ENCODE measurements around the gene EXOC6B. TPM values are rescaled to one million over a fixed set of nuclear protein-coding genes. Genes with fewer than 3 reads are reported as not detected.

EXOC6B gene
- polyA plus RNA-seq, 1 donor, result 11.5 TPM

- no peaks in the 10 kb centered on the region for H3K9me3 ChIP-seq (ENCODE audit: control insufficient read depth, low read depth, low read length)
- no peak overlapping the region for H3K4me3 ChIP-seq (ENCODE audit: low read length)
- no peak for DNase-seq
- 20% methylated on average over 1 of the region's 1 CpG for WGBS (ENCODE audit: insufficient coverage, low lambda C conversion rate)
- H3K36me3 ChIP-seq (ENCODE audit: control insufficient read depth, insufficient read depth, low read length), result no peaks in the 10 kb centered on the region
- H3K27ac ChIP-seq (ENCODE audit: low read length), result no peak overlapping the region
- no peaks in the 10 kb centered on the region for H3K27me3 ChIP-seq (ENCODE audit: control insufficient read depth, insufficient read depth, low read length)
- H3K4me1 ChIP-seq (ENCODE audit: control insufficient read depth, insufficient read depth, low read length), result peaks cover 34% of the 10 kb centered on the region
These were observed 552.4 kb downstream of the EXOC6B start for GRCh38 chr2:72273384-72273783.

GRCh38 chr2:72271766-72272641 lies 553.8 kb downstream of the EXOC6B start:
- Histone ChIP-seq H3K27ac (ENCODE audit: low read length) (peak overlapping the region; percentile 18), H3K4me3 (ENCODE audit: low read length) (no peak overlapping the region), H3K9me3 (ENCODE audit: control insufficient read depth, low read depth, low read length) (no peaks in the 10 kb centered on the region), H3K4me1 (ENCODE audit: control insufficient read depth, insufficient read depth, low read length) (peaks cover 34% of the 10 kb centered on the region), H3K36me3 (ENCODE audit: control insufficient read depth, insufficient read depth, low read length) (no peaks in the 10 kb centered on the region), H3K27me3 (ENCODE audit: control insufficient read depth, insufficient read depth, low read length) (no peaks in the 10 kb centered on the region)
- peak; percentile 46 to 76 for DNase-seq
- no CpG with 5 or more reads among the region's 5 CpGs for WGBS (ENCODE audit: insufficient coverage, low lambda C conversion rate)

- Histone ChIP-seq H3K4me1 (ENCODE audit: control insufficient read depth, insufficient read depth, low read length) (peaks cover 34% of the 10 kb centered on the region), H3K27me3 (ENCODE audit: control insufficient read depth, insufficient read depth, low read length) (no peaks in the 10 kb centered on the region), H3K9me3 (ENCODE audit: control insufficient read depth, low read depth, low read length) (no peaks in the 10 kb centered on the region), H3K36me3 (ENCODE audit: control insufficient read depth, insufficient read depth, low read length) (no peaks in the 10 kb centered on the region), H3K4me3 (ENCODE audit: low read length) (no peak overlapping the region), H3K27ac (ENCODE audit: low read length) (no peak overlapping the region)
- 13% methylated on average over 1 of the region's 1 CpG for WGBS (ENCODE audit: insufficient coverage, low lambda C conversion rate)
- peak in 1 of 2 donors; percentile 35 for DNase-seq
These were observed 554.6 kb downstream of the EXOC6B start for GRCh38 chr2:72271276-72271614.

GRCh38 chr2:72270556-72271275 lies 555.1 kb downstream of the EXOC6B start:
- 71% methylated on average over 1 of the region's 1 CpG for WGBS (ENCODE audit: insufficient coverage, low lambda C conversion rate)
- H3K27me3 ChIP-seq (ENCODE audit: control insufficient read depth, insufficient read depth, low read length), result no peaks in the 10 kb centered on the region
- no peak overlapping the region for H3K27ac ChIP-seq (ENCODE audit: low read length)
- no peak overlapping the region for H3K4me3 ChIP-seq (ENCODE audit: low read length)
- H3K36me3 ChIP-seq (ENCODE audit: control insufficient read depth, insufficient read depth, low read length), result no peaks in the 10 kb centered on the region
- H3K4me1 ChIP-seq (ENCODE audit: control insufficient read depth, insufficient read depth, low read length), result peaks cover 34% of the 10 kb centered on the region
- no peaks in the 10 kb centered on the region for H3K9me3 ChIP-seq (ENCODE audit: control insufficient read depth, low read depth, low read length)
- DNase-seq, result no peak

GRCh38 chr2:72263776-72264060 lies 562.1 kb downstream of the EXOC6B start:
- peak in 1 of 2 donors; percentile 8 for DNase-seq
- no peak overlapping the region for H3K27ac ChIP-seq (ENCODE audit: low read length)

GRCh38 chr2:72263043-72263775 lies 562.6 kb downstream of the EXOC6B start:
- Histone ChIP-seq H3K9me3 (ENCODE audit: control insufficient read depth, low read depth, low read length) (no peaks in the 10 kb centered on the region), H3K4me1 (ENCODE audit: control insufficient read depth, insufficient read depth, low read length) (no peaks in the 10 kb centered on the region), H3K27ac (ENCODE audit: low read length) (no peak overlapping the region), H3K4me3 (ENCODE audit: low read length) (no peak overlapping the region), H3K36me3 (ENCODE audit: control insufficient read depth, insufficient read depth, low read length) (no peaks in the 10 kb centered on the region), H3K27me3 (ENCODE audit: control insufficient read depth, insufficient read depth, low read length) (no peaks in the 10 kb centered on the region)
- no CpG with 5 or more reads among the region's 4 CpGs for WGBS (ENCODE audit: insufficient coverage, low lambda C conversion rate)
- DNase-seq, result no peak

More at GRCh38 chr2:72263776-72264060, 562.1 kb downstream of the EXOC6B start:
- Histone ChIP-seq H3K4me3 (ENCODE audit: low read length) (no peak overlapping the region), H3K36me3 (ENCODE audit: control insufficient read depth, insufficient read depth, low read length) (no peaks in the 10 kb centered on the region), H3K9me3 (ENCODE audit: control insufficient read depth, low read depth, low read length) (no peaks in the 10 kb centered on the region), H3K27me3 (ENCODE audit: control insufficient read depth, insufficient read depth, low read length) (no peaks in the 10 kb centered on the region), H3K4me1 (ENCODE audit: control insufficient read depth, insufficient read depth, low read length) (no peaks in the 10 kb centered on the region)

GRCh38 chr2:72261076-72261475 lies 564.8 kb downstream of the EXOC6B start:
- Histone ChIP-seq H3K4me1 (ENCODE audit: control insufficient read depth, insufficient read depth, low read length) (no peaks in the 10 kb centered on the region), H3K4me3 (ENCODE audit: low read length) (no peak overlapping the region), H3K27me3 (ENCODE audit: control insufficient read depth, insufficient read depth, low read length) (no peaks in the 10 kb centered on the region), H3K36me3 (ENCODE audit: control insufficient read depth, insufficient read depth, low read length) (no peaks in the 10 kb centered on the region), H3K27ac (ENCODE audit: low read length) (no peak overlapping the region), H3K9me3 (ENCODE audit: control insufficient read depth, low read depth, low read length) (no peaks in the 10 kb centered on the region)
- no peak for DNase-seq
- 80% methylated on average over 1 of the region's 2 CpGs for WGBS (ENCODE audit: insufficient coverage, low lambda C conversion rate)

- no peaks in the 10 kb centered on the region for H3K27me3 ChIP-seq (ENCODE audit: control insufficient read depth, insufficient read depth, low read length)
- WGBS (ENCODE audit: insufficient coverage, low lambda C conversion rate), result 100% methylated on average over 1 of the region's 1 CpG
- H3K36me3 ChIP-seq (ENCODE audit: control insufficient read depth, insufficient read depth, low read length), result no peaks in the 10 kb centered on the region
- H3K27ac ChIP-seq (ENCODE audit: low read length), result no peak overlapping the region
- H3K4me1 ChIP-seq (ENCODE audit: control insufficient read depth, insufficient read depth, low read length), result no peaks in the 10 kb centered on the region
- H3K4me3 ChIP-seq (ENCODE audit: low read length), result no peak overlapping the region
- peaks cover 2% of the 10 kb centered on the region for H3K9me3 ChIP-seq (ENCODE audit: control insufficient read depth, low read depth, low read length)
- no peak for DNase-seq
These were observed 570.3 kb downstream of the EXOC6B start for GRCh38 chr2:72255540-72255939.

GRCh38 chr2:72254831-72255451 lies 570.9 kb downstream of the EXOC6B start:
- H3K36me3 ChIP-seq (ENCODE audit: control insufficient read depth, insufficient read depth, low read length), result no peaks in the 10 kb centered on the region
- H3K9me3 ChIP-seq (ENCODE audit: control insufficient read depth, low read depth, low read length), result peaks cover 2% of the 10 kb centered on the region
- H3K4me3 ChIP-seq (ENCODE audit: low read length), result no peak overlapping the region
- DNase-seq, result no peak
- H3K27ac ChIP-seq (ENCODE audit: low read length), result no peak overlapping the region
- no peaks in the 10 kb centered on the region for H3K27me3 ChIP-seq (ENCODE audit: control insufficient read depth, insufficient read depth, low read length)
- no CpG with 5 or more reads among the region's 1 CpG for WGBS (ENCODE audit: insufficient coverage, low lambda C conversion rate)
- H3K4me1 ChIP-seq (ENCODE audit: control insufficient read depth, insufficient read depth, low read length), result no peaks in the 10 kb centered on the region

- no peaks in the 10 kb centered on the region for H3K36me3 ChIP-seq (ENCODE audit: control insufficient read depth, insufficient read depth, low read length)
- H3K9me3 ChIP-seq (ENCODE audit: control insufficient read depth, low read depth, low read length), result no peaks in the 10 kb centered on the region
- H3K27me3 ChIP-seq (ENCODE audit: control insufficient read depth, insufficient read depth, low read length), result no peaks in the 10 kb centered on the region
- DNase-seq, result no peak
- no peak overlapping the region for H3K27ac ChIP-seq (ENCODE audit: low read length)
- no peaks in the 10 kb centered on the region for H3K4me1 ChIP-seq (ENCODE audit: control insufficient read depth, insufficient read depth, low read length)
- H3K4me3 ChIP-seq (ENCODE audit: low read length), result no peak overlapping the region
These were observed 587.5 kb downstream of the EXOC6B start for GRCh38 chr2:72238311-72238710.

Measured in large intestine (tissue), 3 donors.